Astrocyte of the cerebellum (primary cell): ENCODE measurements around the gene TTC8.

ENCODE experiments used
- DNase-seq: peaks from one replicate; pipeline ENCODE4 v3.0.0-alpha.2; 2011; ENCODE audit warnings: low read depth
- H3K4me3 ChIP-seq: 2 replicates; pipeline ENCODE4 v1.5.1; 2011; ENCODE audit warnings: mild to moderate bottlenecking, low read depth, low read length, moderate library complexity
- in situ Hi-C: cut with HindIII; loops from 2 replicates; pipeline ENCODE4 v1.10.0; 2017; ENCODE audit warnings: low sequenced_read_pairs
- TF ChIP-seq, protein P1 (sequence below): IDR thresholded peaks from 2 replicates; pipeline ENCODE4 v1.5.1; 2012; ENCODE audit warnings: low read length, low read depth, moderate library complexity, mild to moderate bottlenecking; ENCODE audit errors: missing control alignments

Gene TTC8

DNA sequence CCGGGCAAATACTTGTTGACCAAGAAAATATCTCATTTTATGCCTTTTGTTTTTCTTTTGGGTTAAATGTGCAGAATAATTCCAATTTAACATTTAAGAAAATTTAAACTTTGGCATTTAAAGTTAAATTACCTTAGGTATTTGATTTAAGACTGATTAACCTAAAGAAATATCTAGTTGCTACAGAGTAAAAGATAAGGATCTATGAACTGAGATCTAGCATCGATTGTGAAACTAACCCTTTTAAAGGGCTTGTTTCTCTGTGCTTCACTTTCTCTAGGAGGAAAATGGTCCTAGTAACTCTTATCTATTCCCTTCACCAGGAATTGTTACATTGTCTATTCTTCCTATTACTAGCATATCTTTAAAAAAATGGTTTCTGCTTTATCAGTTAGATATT, 2.6 kb upstream of the TTC8 start:
- no peak overlapping the region for H3K4me3 ChIP-seq
- in situ Hi-C loops = no loop called here
- DNase-seq = no peak
- TF ChIP-seq, protein P1, sequence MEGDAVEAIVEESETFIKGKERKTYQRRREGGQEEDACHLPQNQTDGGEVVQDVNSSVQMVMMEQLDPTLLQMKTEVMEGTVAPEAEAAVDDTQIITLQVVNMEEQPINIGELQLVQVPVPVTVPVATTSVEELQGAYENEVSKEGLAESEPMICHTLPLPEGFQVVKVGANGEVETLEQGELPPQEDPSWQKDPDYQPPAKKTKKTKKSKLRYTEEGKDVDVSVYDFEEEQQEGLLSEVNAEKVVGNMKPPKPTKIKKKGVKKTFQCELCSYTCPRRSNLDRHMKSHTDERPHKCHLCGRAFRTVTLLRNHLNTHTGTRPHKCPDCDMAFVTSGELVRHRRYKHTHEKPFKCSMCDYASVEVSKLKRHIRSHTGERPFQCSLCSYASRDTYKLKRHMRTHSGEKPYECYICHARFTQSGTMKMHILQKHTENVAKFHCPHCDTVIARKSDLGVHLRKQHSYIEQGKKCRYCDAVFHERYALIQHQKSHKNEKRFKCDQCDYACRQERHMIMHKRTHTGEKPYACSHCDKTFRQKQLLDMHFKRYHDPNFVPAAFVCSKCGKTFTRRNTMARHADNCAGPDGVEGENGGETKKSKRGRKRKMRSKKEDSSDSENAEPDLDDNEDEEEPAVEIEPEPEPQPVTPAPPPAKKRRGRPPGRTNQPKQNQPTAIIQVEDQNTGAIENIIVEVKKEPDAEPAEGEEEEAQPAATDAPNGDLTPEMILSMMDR = no peak

DNA sequence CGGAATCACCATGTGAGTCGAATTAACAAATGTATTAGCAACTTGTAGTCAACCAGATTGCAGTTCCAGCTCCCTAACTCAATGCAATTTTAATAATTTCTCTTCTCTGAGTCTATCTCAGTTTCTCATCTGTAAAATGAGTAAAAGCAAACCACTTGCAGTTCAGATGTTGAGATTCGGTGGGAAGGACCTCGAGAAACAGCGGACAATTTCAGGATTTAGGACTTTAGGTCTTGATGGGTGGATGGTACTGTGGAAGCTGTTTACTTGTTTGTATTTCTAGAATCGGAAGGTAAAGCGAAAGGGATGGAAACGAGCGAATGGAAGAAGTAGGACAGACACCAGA, 510 bp upstream of the TTC8 start:
- TF ChIP-seq, protein P1 = no peak
- DNase-seq = no peak
- peak overlapping the region; percentile 80 for H3K4me3 ChIP-seq
- in situ Hi-C loops = no loop called here

DNA sequence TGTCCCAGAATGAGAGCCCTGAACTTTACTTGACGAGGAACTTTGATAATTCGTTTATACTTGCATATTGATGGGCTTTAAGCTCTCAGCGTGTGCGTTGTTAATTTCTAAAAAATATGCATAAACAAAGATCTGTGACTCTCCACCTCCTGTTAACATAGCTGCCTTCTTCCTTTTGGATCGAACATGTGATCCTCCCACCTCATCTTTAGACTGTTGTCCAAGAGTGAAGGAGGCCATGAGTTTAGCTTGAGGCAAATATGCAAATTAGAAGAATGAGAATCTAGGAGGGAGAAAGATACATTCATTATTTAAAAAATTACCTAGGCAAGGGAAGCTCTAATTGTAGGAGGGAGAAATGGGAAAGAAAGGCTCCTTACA, 617 bp downstream of the TTC8 start:
- H3K4me3 ChIP-seq = peak overlapping the region; percentile 80
- TF ChIP-seq, protein P1 = no peak
- in situ Hi-C loops = no loop called here
- DNase-seq = no peak

DNA sequence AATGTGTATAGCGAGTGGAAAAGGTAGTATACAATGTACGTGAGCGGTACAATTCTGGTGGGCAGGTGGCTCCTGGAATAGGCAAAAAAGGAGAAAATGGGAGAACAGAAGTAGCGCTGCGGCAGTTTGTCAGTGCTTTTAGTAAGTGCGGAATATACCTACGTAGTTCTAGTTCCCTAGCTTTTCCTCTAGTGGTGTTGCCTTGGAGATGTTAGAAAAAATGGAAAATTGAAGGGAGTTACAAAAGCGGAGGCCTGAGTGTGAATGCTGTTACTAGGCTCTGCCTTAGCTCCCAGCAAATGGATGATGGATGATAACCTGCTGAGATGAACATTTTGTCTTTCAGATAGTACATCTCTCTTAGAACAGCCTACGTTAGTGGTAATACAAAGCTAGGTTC, 1.1 kb downstream of the TTC8 start:
- no peak for DNase-seq
- TF ChIP-seq, protein P1 = no peak
- in situ Hi-C loops = no loop called here
- H3K4me3 ChIP-seq = peak overlapping the region; percentile 80

DNA sequence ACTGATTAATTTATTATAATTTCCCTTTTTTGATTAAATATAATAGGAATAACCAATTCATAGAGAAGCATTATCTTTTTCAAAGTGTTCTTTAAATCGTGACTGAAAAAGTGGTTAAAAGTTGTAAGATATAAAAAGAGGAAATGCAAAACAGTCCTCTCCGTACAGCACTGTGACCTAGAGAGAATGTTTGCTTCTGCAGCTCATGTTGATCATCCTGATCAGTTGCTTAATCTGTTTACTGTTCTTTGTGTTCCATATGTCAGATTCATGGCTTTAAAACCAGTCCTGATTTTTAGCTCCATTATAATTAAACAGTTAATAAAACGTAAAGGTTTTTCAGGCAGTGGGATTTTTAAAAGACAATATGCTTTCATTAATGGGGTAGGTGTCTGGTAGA, 4.7 kb downstream of the TTC8 start:
- H3K4me3 ChIP-seq = no peak overlapping the region
- DNase-seq = no peak
- in situ Hi-C loops = no loop called here
- TF ChIP-seq, protein P1 = no peak

DNA sequence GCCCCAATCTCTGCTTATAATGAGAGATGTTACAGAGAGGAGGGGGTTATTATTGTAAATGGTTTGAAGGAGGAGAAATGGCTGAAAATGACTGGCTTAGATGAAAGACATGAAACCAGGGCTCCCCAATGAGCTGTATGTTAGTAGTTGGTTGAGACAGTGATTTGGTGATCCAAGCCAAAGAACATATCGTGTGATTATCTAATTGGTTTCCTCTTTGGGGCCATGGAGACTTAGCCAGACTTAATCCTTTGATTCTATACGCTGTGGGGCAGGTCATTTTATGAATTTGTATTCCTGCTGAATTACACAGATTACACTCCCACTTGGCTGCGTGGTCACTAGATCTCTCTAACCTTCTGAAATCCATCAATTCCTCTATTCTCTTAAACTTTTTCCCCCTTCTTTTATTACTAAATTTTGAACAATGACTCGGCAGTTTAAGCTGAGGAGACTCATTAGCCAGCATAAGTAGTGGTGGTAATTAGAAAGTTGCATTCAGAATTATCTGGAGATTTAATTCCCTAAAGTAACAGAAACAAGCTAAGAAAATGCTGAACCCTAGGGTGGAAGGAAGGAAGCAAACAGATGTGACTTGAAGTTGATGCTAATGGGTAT, 5.3 kb downstream of the TTC8 start:
- DNase-seq = no peak
- in situ Hi-C loops = no loop called here
- H3K4me3 ChIP-seq = no peak overlapping the region
- TF ChIP-seq, protein P1 = no peak

DNA sequence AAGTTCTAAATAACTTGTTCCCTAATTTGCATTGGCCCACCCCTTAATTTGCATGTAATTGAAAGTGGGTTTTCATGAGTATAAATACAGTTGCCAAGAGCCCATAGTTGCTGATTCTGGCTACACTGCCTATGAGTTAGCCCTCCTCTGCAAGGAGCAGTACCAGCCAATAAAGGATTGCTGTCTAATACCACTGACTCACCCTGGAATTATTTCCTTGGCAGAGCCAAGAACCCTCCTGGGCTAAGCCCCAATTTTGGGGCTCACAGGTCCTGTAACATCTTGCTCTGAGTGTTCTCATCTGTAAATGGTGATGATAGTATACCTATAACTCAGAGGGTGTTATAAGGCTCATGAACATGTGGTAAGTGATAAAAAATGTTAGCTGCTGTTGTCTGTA, 6.8 kb downstream of the TTC8 start:
- TF ChIP-seq, protein P1 = no peak
- in situ Hi-C loops = no loop called here
- peak; percentile 60 for DNase-seq
- no peak overlapping the region for H3K4me3 ChIP-seq
